ENCODE data around the gene ACOT11.
A peak's percentile ranks its signal among the peaks of the same experiment; 100 is the strongest.
"Not testable (repeated sequence)": the region's sequence is repeated elsewhere in the genome, so short reads cannot be mapped to it uniquely, and the experiment has no call there.

ACOT11 gene

GRCh38 chr1:54547601-54548388, at the start of gene ACOT11:
TSS of gene ACOT11 (plus strand) at chr1:54548228. CDS start at chr1:54548310, 82 bp downstream.
- DNase-seq: peak; percentile 97

- DNase-seq: no peak
Observed at GRCh38 chr1:54498383-54499096, 49.5 kb upstream of the ACOT11 start.

DNA sequence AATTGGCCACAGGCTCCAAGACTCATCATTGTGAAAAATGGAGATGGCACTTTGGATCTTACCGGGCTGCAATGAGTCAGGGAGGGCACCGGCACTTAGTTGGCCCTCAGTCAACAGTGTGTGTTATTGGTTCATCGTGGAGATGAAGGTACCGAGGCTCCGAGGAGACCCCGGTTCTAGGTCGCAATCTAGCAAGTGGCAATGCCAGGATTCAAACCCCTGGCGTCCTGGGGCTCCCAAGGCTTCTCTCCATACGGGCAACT, 49.0 kb upstream of the ACOT11 start:
- no peak for DNase-seq

GRCh38 chr1:54499360-54500106, 48.5 kb upstream of the ACOT11 start:
- peak; percentile 88 for DNase-seq

- DNase-seq: no peak
Observed at GRCh38 chr1:54500107-54500431, 48.0 kb upstream of the ACOT11 start.

GRCh38 chr1:54501849-54502248, 46.2 kb upstream of the ACOT11 start:
- no peak for DNase-seq

DNA sequence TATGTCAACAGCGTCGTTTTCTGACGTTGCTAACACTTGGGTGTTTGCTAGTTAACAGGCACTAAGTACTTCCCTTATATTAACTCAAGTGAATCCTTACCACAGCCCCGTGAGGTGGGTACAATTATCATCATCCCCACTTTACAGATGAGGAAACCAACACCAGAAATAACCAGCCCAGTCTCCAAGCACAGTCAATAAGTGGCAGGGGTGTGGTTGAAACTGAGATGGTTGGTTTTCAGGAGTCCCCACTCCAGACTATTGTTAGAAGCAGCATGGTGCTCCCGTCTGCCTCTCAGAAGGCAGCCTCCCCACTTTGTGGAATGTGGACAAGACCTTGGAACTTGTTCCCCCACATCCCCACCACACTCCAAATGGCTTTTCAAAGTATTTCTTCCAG, 45.7 kb upstream of the ACOT11 start:
- peak; percentile 15 for DNase-seq

DNA sequence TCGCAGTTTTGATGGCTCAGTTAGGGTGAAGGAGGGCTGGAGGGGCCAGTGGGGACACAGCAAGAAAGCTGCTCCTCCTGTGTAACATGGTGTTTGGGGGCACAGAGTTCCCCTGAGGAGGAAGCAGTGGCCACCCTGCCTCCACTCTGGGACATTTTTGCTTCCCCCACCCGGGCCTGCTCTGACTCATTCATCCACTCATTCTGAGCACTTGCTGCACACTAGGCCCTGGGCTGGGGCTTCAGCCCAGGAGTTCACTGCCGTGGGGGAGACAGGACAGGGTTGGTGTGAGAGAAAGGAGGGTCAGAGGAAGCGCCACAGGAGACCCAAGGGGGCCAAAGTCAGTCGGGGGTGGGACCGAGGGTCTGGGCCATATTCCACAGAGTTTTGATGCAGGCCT, 41.4 kb upstream of the ACOT11 start:
- DNase-seq: no peak

- peak; percentile 22 for DNase-seq
Observed at GRCh38 chr1:54507033-54507870, 40.8 kb upstream of the ACOT11 start.

DNA sequence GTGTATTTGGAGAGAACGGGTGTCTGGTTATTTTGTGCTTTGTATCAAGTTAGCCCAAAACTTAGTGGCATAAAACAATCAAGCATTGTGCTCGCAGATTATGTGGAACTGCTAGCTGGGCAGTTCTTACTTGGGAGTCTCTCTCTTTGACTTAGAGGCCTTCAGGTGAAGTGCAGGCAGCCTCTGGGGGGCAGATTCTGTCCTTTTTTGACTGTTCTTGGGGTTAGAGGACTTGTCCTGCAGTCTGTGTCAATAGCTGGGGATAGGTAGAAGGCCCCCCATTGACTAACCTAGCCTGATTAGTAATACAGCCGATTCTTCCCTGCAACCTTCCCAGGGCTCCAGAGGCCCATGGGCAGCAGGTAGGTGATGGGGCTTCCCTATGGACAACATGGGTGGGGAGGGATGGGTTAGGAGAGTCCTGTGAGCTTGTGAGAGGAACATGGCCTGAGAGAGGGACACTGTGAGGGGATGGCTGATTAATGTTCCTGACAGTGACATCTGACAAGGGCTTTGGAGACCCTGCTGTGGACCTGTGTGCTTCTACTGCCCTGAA, 37.2 kb upstream of the ACOT11 start:
- DNase-seq: peak; percentile 25

- DNase-seq: not testable (repeated sequence)
Observed at GRCh38 chr1:54513921-54514580, 34.0 kb upstream of the ACOT11 start.

DNA sequence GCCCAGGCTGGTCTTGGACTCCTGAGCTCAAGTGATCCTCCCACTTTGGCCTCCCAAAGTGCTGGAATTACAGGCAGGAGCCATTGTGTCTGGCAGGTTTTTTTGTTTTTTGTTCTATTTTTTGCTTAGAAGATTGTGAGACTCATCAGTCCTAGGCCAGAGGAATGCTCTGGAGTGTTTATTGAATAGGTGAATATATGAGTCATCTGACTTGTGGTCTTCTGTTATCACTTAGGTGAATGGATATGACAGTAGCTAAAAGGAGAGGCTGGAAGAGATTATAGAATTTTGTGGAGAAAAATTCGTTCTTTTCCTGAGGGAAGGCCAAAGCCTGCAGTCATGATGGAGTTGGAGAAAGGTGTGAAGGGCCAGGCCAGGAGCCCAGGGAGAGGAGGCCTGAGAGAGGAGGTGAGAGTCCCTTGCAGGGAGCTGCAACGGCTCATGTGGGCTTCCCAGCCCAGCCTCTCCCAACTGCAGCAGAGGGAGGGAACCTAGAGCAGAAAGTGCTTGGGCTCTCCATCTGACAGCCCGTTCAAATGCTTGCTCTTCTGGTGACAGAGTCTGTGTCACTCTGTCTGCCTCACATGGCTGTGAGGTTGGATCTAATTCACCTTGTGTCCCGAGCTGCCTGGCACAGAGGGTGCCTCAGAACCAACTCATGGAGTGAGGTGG, 31.6 kb upstream of the ACOT11 start:
- DNase-seq: no peak

DNA sequence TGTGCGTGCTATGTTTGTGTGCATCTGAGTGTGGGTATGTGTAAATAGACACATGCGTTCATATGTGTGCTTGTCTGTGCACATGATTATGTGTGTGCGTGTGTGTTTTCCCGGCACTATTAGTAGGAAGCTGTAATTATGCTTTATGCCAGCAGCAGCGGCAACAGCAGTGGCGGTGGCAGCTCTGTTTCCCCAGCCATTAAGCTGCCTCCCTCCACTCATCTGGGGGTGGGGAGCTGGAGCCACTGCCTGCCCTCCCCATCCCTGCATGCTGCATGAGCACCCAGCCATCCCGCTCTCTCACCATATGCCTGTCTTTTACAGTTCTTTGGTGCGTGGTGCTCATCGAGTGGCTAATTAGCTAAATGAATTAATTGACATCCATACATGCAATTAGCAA, 30.5 kb upstream of the ACOT11 start:
- no peak for DNase-seq

DNA sequence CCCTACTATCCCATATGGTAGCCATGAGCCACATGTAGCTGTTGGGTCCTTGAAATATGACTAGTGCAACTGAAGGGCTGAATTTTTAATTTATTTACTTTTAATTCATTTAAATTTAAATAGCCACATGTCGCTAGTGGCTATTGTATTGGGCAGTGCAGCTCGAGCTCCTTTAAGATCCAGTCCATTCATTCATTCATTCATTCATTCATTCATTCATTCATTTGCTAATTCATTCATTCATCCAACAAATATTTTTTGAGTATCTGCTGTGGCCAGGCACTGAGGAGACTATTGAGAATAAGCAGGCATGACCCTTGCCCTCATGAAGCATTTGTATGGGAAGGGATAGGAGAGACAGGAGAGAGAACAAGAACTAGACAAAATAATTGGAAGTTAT, 29.5 kb upstream of the ACOT11 start:
- DNase-seq: no peak

GRCh38 chr1:54519709-54520108, 28.3 kb upstream of the ACOT11 start:
- DNase-seq: peak; percentile 42

DNA sequence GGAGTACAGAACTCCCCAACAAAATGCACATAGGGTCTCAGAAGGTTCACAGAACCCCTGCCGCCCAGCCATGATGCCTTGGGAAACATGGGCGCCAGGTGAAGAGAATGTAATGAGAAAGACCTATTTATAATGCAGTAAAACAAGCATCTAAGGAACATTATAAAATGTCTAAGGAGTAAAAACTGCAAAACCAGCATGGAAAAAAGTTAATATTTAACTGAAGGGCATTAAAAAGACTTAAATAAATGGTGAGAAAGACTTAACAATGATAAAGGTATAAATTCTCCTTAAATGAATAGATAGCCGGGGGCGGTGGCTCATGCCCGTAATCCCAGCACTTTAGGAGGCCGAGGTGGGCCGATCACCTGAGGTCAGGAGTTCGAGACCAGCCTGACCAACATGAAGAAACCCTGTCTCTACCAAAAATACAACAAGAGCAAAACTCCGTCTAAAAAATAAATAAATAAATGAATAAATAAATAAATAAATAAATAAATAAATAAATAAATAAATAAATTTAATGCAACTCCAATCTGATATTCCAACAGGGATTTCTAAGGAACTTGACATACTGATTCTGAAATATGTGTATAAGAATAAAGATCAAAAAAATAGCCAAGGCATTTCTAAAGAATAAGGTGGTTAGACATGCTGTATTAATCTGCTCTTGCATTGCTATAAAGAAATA, 27.3 kb upstream of the ACOT11 start:
- no peak for DNase-seq

DNA sequence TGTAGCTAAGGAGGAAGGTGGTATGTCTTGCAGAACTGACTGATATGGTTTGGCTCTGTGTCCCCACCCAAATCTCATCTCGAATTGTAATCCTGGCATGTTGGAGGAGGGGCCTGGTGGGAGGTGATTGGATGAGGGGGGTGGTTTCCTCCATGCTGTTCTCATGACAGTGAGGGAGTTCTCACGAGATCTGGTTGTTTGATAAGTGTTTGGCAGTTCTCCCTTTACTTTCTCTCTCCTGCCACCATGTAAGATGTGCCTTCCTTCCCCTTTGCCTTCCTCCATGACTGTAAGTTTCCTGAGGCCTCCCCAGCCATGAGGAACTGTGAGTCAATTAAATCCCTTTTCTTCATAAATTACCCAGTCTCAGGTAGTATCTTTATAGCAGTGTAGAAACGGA, 21.5 kb upstream of the ACOT11 start:
- DNase-seq: not testable (repeated sequence)

- DNase-seq: no peak
Observed at GRCh38 chr1:54528613-54529012, 19.4 kb upstream of the ACOT11 start.

- no peak for DNase-seq
Observed at GRCh38 chr1:54532033-54532432, 16.0 kb upstream of the ACOT11 start.

DNA sequence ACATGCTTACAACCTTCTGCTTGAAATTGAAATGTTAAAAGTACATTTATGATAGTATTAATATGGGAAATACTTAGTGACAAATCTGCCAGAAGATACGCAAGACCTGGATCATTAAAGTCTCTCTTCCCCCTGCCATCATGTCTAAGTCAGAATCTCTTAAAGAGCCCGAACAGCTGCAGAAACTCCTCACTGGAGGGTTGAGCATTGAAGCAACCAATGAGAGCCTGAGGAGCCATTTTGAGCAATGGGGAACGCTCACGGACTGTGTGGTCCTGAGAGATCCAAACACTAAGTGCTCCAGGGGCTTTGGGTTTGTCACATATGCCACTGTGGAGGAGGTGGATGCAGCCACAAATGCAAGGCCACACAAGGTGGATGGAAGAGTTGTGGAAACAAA, 11.4 kb upstream of the ACOT11 start:
- not testable (repeated sequence) for DNase-seq

- no peak for DNase-seq
Observed at GRCh38 chr1:54537611-54538010, 10.4 kb upstream of the ACOT11 start.
